Stimulated activated CD4-positive, alpha-beta T cell treated with anti-CD3 and anti-CD28 coated beads, Interleukin-15, amount 100 ng/mL, for 1 hour (primary cell): Measurements from ENCODE around the gene RILP.

ENCODE experiments used
- DNase-seq, 2 donors: peaks; one replicate each; pipeline ENCODE4 v3.0.0-alpha.2; 2020; ENCODE audit warnings: low read depth in 1 of 2, low spot score in 1 of 2

RILP gene

GRCh38 chr17:1629504-1630310 lies 20.0 kb downstream of the RILP start:
- DNase-seq = peak; percentile 35 to 64

- peak; percentile 78 to 81 for DNase-seq
These were observed 20.7 kb downstream of the RILP start for GRCh38 chr17:1628856-1629503.

- peak; percentile 58 to 70 for DNase-seq
These were observed 21.4 kb downstream of the RILP start, which contains the start of gene SLC43A2 for GRCh38 chr17:1627982-1628855. Gene SLC43A2, minus strand, starts transcription at chr17:1628834. Its CDS starts 960 bp downstream, at chr17:1627874.

GRCh38 chr17:1627182-1627981 lies 22.3 kb downstream of the RILP start:
- no peak for DNase-seq

- no peak for DNase-seq
These were observed 23.3 kb downstream of the RILP start for GRCh38 chr17:1626333-1626732.

GRCh38 chr17:1625581-1625980 lies 24.1 kb downstream of the RILP start:
- DNase-seq = no peak

GRCh38 chr17:1625053-1625452 lies 24.6 kb downstream of the RILP start:
- no peak for DNase-seq

GRCh38 chr17:1624650-1625049 lies 25.0 kb downstream of the RILP start:
- DNase-seq = no peak

- no peak for DNase-seq
These were observed 26.5 kb downstream of the RILP start for GRCh38 chr17:1623057-1623630.

GRCh38 chr17:1621273-1621954 lies 28.3 kb downstream of the RILP start:
- DNase-seq = no peak

GRCh38 chr17:1620486-1620885 lies 29.2 kb downstream of the RILP start:
- no peak for DNase-seq

- DNase-seq = no peak
These were observed 32.0 kb downstream of the RILP start for GRCh38 chr17:1617620-1618174.

GRCh38 chr17:1616101-1616500 lies 33.6 kb downstream of the RILP start:
- no peak for DNase-seq

GRCh38 chr17:1612400-1612799 lies 37.3 kb downstream of the RILP start:
- no peak for DNase-seq

- DNase-seq = no peak
These were observed 38.0 kb downstream of the RILP start for GRCh38 chr17:1611715-1612114.

GRCh38 chr17:1608676-1609075 lies 41.0 kb downstream of the RILP start:
- DNase-seq = no peak

GRCh38 chr17:1607971-1608320 lies 41.7 kb downstream of the RILP start:
- no peak for DNase-seq

- DNase-seq = no peak
These were observed 43.2 kb downstream of the RILP start for GRCh38 chr17:1606352-1606985.

GRCh38 chr17:1605681-1606351 lies 43.9 kb downstream of the RILP start:
- DNase-seq = no peak
